ENCODE measurements around the gene SSR1. TPM values are rescaled to one million over a fixed set of nuclear protein-coding genes. Genes with fewer than 3 reads are reported as not detected.

Gene SSR1
- total RNA-seq, 3 donors from 2014 or later = 133 to 146 (median 135) TPM

GRCh38 chr6:7236306-7237209 lies 76.4 kb downstream of the SSR1 start:
- ATAC-seq (no peak), DNase-seq (no peak)
- H3K27me3 Mint-ChIP-seq (ENCODE audit: low read depth) = no peaks in the 10 kb centered on the region
- peaks cover 28% of the 10 kb centered on the region for H3K36me3 Mint-ChIP-seq (ENCODE audit: insufficient read depth)
- H3K4me1 Mint-ChIP-seq (ENCODE audit: low read depth) = peaks cover 16% of the 10 kb centered on the region
- no peaks in the 10 kb centered on the region for H3K9me3 Mint-ChIP-seq
- no peak overlapping the region for H3K4me3 Mint-ChIP-seq

DNA sequence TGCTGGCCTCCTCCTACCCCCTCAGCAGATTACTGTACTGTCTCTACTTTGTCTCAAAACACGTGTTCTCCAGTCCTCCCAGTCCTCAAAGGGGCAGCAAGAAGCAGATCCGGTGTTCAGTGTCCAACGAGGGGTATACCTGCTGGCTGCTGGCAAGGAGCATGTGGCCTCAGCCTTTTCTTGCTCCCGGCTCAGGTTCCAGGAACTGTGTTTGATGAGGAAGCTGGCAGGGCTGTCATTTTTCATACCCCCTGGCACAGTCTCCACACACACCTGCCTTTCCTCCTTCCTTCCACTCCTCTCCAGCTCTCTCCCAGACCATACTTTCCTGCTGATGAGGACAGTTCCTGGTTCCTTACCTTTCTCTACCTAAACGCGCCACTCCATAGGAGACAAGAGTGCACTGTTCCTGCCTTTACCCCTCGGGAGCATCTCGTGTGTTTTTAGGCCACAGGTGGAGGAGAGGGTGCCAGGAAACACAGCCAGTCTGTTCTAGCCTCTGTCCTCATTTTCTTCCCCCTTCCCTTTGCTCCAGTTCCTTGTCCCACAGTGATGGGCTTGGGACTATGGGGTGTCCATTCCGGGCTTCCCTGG lies 77.2 kb downstream of the SSR1 start:
- H3K4me3 Mint-ChIP-seq = no peak overlapping the region
- ATAC-seq (no peak), DNase-seq (no peak)
- peaks cover 14% of the 10 kb centered on the region for H3K4me1 Mint-ChIP-seq (ENCODE audit: low read depth)
- no peaks in the 10 kb centered on the region for H3K27me3 Mint-ChIP-seq (ENCODE audit: low read depth)
- peaks cover 32% of the 10 kb centered on the region for H3K36me3 Mint-ChIP-seq (ENCODE audit: insufficient read depth)
- H3K9me3 Mint-ChIP-seq = no peaks in the 10 kb centered on the region

- Mint-ChIP-seq H3K4me3 (no peak overlapping the region), H3K27me3 (ENCODE audit: low read depth) (no peaks in the 10 kb centered on the region), H3K4me1 (ENCODE audit: low read depth) (peaks cover 14% of the 10 kb centered on the region), H3K36me3 (ENCODE audit: insufficient read depth) (peaks cover 29% of the 10 kb centered on the region), H3K9me3 (no peaks in the 10 kb centered on the region)
- ATAC-seq = no peak
- DNase-seq = no peak
These were observed 78.5 kb downstream of the SSR1 start for GRCh38 chr6:7234547-7234946.

GRCh38 chr6:7232351-7232750 lies 80.6 kb downstream of the SSR1 start:
- H3K36me3 Mint-ChIP-seq (ENCODE audit: insufficient read depth) = peaks cover 44% of the 10 kb centered on the region
- no peak overlapping the region for H3K4me3 Mint-ChIP-seq
- no peak for ATAC-seq

DNA sequence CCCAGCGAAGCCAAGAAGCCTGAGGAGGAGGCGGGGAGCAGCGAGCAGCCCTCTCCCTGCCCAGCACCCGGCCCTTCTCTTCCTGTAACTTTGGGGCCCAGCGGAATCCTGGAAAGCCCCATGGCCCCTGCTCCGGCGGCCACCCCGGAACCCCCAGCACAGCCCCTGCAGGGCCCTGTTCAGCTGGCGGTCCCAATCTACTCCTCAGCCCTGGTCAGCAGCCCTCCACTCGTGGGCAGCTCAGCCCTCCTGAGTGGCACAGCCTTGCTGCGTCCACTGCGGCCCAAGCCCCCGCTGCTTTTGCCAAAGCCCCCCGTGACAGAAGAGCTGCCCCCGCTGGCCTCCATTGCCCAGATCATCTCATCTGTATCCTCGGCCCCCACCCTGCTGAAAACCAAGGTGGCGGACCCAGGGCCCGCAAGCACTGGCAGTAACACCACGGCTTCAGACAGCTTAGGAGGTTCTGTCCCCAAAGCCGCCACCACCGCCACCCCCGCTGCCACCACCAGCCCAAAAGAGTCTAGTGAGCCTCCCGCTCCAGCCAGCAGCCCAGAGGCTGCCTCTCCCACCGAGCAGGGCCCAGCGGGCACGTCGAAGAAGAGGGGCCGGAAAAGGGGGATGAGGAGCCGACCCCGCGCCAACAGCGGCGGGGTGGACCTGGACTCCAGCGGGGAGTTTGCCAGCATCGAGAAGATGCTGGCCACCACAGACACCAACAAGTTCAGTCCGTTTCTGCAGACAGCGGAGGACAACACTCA lies 81.9 kb downstream of the SSR1 start:
- H3K9me3 Mint-ChIP-seq = no peaks in the 10 kb centered on the region
- ATAC-seq (no peak), DNase-seq (no peak)
- no peaks in the 10 kb centered on the region for H3K27me3 Mint-ChIP-seq (ENCODE audit: low read depth)
- no peak overlapping the region for H3K4me3 Mint-ChIP-seq
- H3K4me1 Mint-ChIP-seq (ENCODE audit: low read depth) = peaks cover 14% of the 10 kb centered on the region
- peaks cover 48% of the 10 kb centered on the region for H3K36me3 Mint-ChIP-seq (ENCODE audit: insufficient read depth)

More at GRCh38 chr6:7232351-7232750, 80.6 kb downstream of the SSR1 start:
- no peak for DNase-seq
- Mint-ChIP-seq H3K4me1 (ENCODE audit: low read depth) (peaks cover 14% of the 10 kb centered on the region), H3K27me3 (ENCODE audit: low read depth) (no peaks in the 10 kb centered on the region), H3K9me3 (no peaks in the 10 kb centered on the region)

GRCh38 chr6:7230327-7230691 lies 82.7 kb downstream of the SSR1 start:
- DNase-seq = no peak
- Mint-ChIP-seq H3K4me3 (no peak overlapping the region), H3K36me3 (ENCODE audit: insufficient read depth) (peaks cover 49% of the 10 kb centered on the region), H3K9me3 (no peaks in the 10 kb centered on the region), H3K27me3 (ENCODE audit: low read depth) (no peaks in the 10 kb centered on the region), H3K4me1 (ENCODE audit: low read depth) (peaks cover 11% of the 10 kb centered on the region)
- ATAC-seq = no peak

DNA sequence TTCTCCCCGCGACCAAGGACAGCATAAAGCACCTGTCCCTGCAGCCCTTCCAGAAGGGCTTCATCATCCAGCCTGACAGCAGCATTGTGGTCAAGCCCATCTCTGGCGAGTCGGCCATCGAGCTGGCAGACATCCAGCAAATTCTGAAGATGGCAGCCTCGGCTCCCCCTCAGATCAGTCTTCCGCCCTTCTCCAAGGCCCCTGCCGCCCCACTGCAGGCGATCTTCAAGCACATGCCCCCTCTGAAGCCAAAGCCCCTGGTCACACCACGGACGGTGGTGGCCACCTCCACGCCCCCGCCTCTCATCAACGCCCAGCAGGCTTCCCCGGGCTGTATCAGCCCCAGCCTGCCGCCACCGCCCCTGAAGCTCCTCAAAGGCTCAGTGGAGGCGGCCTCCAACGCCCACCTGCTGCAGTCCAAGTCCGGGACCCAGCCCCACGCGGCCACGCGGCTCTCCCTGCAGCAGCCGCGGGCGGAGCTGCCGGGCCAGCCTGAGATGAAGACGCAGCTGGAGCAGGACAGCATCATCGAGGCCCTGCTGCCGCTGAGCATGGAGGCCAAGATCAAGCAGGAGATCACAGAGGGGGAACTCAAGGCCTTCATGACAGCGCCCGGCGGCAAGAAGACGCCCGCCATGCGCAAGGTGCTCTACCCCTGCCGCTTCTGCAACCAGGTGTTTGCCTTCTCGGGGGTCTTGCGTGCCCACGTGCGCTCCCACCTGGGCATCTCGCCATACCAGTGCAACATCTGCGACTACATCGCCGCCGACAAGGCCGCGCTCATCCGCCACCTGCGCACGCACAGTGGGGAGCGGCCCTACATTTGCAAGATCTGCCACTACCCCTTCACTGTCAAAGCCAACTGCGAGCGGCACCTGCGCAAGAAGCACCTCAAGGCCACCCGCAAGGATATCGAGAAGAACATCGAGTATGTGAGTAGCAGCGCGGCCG lies 83.3 kb downstream of the SSR1 start:
- H3K4me1 Mint-ChIP-seq (ENCODE audit: low read depth) = peaks cover 11% of the 10 kb centered on the region
- ATAC-seq (no peak), DNase-seq (no peak)
- H3K27me3 Mint-ChIP-seq (ENCODE audit: low read depth) = no peaks in the 10 kb centered on the region
- H3K36me3 Mint-ChIP-seq (ENCODE audit: insufficient read depth) = peaks cover 49% of the 10 kb centered on the region
- H3K9me3 Mint-ChIP-seq = no peaks in the 10 kb centered on the region
- H3K4me3 Mint-ChIP-seq = no peak overlapping the region

DNA sequence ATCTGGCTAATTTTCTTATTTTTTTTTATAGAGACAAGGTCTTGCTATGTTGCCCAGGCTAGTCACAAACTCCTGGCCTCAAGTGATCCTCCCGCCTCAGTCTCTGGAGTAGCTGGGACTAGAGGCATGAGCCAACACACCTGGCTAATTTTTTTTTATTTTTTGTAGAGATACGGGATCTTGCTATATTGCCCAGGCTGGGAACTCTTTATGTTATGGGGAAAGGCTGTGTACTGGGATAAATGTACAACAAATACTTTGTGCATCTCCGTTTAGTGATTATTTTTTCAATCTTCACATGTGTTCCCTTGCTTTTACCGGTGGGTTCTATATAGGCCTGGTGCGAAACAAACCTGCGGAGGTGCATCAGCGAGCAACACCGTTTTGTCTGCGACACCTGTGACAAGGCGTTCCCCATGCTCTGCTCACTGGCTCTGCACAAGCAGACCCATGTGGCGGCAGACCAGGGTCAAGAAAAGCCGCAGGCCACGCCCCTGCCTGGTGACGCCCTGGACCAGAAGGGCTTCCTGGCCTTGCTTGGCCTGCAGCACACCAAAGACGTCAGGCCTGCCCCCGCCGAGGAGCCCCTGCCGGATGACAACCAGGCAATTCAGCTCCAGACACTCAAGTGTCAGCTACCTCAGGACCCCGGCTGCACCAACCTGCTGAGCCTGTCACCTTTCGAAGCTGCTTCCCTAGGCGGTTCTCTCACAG lies 84.2 kb downstream of the SSR1 start:
- no peak for DNase-seq
- Mint-ChIP-seq H3K36me3 (ENCODE audit: insufficient read depth) (peaks cover 46% of the 10 kb centered on the region), H3K4me1 (ENCODE audit: low read depth) (peaks cover 10% of the 10 kb centered on the region), H3K9me3 (no peaks in the 10 kb centered on the region), H3K4me3 (no peak overlapping the region), H3K27me3 (ENCODE audit: low read depth) (no peaks in the 10 kb centered on the region)
- no peak for ATAC-seq

- ATAC-seq (no peak), DNase-seq (no peak)
- Mint-ChIP-seq H3K9me3 (no peaks in the 10 kb centered on the region), H3K36me3 (ENCODE audit: insufficient read depth) (peaks cover 41% of the 10 kb centered on the region), H3K27me3 (ENCODE audit: low read depth) (no peaks in the 10 kb centered on the region), H3K4me3 (no peak overlapping the region), H3K4me1 (ENCODE audit: low read depth) (no peaks in the 10 kb centered on the region)
These were observed 88.3 kb downstream of the SSR1 start for GRCh38 chr6:7224731-7225130.

GRCh38 chr6:7222197-7222596 lies 90.8 kb downstream of the SSR1 start:
- DNase-seq (no peak), ATAC-seq (no peak)
- no peaks in the 10 kb centered on the region for H3K9me3 Mint-ChIP-seq
- H3K36me3 Mint-ChIP-seq (ENCODE audit: insufficient read depth) = peaks cover 32% of the 10 kb centered on the region
- H3K4me3 Mint-ChIP-seq = no peak overlapping the region
- no peaks in the 10 kb centered on the region for H3K27me3 Mint-ChIP-seq (ENCODE audit: low read depth)
- no peaks in the 10 kb centered on the region for H3K4me1 Mint-ChIP-seq (ENCODE audit: low read depth)

GRCh38 chr6:7219310-7219709 lies 93.7 kb downstream of the SSR1 start:
- no peaks in the 10 kb centered on the region for H3K9me3 Mint-ChIP-seq
- no peaks in the 10 kb centered on the region for H3K4me1 Mint-ChIP-seq (ENCODE audit: low read depth)
- ATAC-seq (peak in 1 of 2 donors; percentile 38), DNase-seq (no peak)
- H3K36me3 Mint-ChIP-seq (ENCODE audit: insufficient read depth) = peaks cover 26% of the 10 kb centered on the region
- no peak overlapping the region for H3K4me3 Mint-ChIP-seq
- H3K27me3 Mint-ChIP-seq (ENCODE audit: low read depth) = no peaks in the 10 kb centered on the region

- H3K9me3 Mint-ChIP-seq = no peaks in the 10 kb centered on the region
- DNase-seq = no peak
- no peaks in the 10 kb centered on the region for H3K27me3 Mint-ChIP-seq (ENCODE audit: low read depth)
- H3K4me1 Mint-ChIP-seq (ENCODE audit: low read depth) = no peaks in the 10 kb centered on the region
- peaks cover 29% of the 10 kb centered on the region for H3K36me3 Mint-ChIP-seq (ENCODE audit: insufficient read depth)
- ATAC-seq = no peak
- H3K4me3 Mint-ChIP-seq = no peak overlapping the region
These were observed 94.5 kb downstream of the SSR1 start for GRCh38 chr6:7218406-7218988.
